ENCODE data around the gene UBXN10.
"Not testable (repeated sequence)": the region's sequence is repeated elsewhere in the genome, so short reads cannot be mapped to it uniquely, and the experiment has no call there.

UBXN10 gene

DNA sequence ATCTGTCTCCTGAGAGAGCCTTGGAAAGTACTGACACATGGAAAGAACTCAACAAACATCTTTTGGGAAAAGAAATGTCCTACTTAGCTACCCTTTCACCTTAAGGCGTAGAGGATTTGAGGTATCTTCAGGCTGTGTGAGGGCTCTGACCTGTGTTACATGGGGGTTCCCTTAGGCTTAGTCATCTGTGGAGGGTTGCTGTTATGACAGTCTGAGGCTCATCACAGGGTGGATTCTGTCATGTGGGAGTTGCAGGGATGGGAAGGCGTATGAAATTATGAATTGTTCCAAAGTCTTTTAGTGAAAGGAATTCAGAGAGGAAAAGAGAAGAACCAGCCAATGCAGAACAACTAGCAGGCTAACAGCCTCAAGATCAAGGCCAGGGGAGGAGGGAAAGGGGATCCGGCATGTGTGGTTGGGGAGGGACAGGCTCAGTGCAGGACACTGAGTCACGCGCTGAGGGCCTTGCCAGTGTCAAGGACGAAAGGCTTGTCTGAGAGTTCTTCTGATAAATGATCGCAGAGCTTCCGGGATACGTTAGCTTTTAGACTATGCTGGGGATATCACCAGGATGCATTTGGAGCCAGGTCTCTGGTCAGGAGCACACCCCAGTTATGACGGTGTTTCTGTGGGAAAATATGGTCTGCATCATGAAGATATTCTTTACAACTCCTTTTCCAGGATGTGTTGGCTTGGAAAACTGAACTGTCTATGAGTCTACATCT lies 25.0 kb downstream of the UBXN10 start:
- DNase-seq: no peak

DNA sequence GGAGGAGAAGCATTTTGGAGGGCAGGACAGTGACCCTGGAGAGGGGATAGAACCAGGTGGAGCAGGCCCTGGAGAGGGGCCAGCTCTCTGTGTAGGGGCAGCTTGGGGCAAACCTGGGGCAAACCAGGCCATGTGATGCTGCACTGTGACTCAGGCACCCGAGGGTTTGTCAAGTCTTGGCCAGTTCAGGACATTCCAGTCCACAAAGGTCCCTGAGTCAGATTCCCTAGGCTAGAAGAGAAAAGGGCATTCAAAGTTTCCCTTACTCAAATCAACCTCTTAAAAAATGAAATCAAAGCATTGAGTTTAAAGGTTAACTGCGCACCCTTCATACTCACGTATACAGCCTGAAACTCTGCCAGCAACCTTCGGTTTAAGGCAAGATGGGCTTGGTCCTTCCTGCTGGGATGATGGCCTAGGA lies 25.6 kb downstream of the UBXN10 start:
- DNase-seq: no peak

DNA sequence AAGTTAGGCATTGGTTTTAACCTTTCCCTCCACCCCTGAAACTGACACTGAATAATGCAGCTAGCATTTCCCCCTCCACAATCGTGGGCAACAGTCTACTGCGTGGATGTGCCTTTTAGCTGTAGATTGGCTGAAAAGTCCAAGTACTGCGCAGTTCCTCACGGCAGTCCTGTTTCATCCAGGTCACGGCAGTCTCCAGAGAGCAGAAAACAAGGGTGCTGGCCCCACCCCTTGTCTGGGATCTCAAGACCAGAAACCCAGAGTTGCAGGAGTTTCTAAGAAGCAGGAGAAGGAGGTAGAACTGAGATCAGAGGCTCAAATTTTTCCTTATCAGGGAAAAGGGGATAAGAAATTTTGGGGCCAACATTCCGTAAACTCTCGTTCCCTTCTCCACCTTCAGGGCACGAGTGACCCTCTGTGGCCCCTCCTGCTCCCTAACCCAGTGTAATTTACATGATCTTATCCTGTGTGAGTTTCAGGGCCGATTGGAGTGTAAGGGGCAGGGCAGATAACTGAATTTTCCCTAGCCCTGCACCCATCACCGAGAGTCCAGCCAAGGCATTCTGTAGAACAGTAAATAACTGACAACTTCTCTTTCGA lies 26.3 kb downstream of the UBXN10 start:
- no peak for DNase-seq

DNA sequence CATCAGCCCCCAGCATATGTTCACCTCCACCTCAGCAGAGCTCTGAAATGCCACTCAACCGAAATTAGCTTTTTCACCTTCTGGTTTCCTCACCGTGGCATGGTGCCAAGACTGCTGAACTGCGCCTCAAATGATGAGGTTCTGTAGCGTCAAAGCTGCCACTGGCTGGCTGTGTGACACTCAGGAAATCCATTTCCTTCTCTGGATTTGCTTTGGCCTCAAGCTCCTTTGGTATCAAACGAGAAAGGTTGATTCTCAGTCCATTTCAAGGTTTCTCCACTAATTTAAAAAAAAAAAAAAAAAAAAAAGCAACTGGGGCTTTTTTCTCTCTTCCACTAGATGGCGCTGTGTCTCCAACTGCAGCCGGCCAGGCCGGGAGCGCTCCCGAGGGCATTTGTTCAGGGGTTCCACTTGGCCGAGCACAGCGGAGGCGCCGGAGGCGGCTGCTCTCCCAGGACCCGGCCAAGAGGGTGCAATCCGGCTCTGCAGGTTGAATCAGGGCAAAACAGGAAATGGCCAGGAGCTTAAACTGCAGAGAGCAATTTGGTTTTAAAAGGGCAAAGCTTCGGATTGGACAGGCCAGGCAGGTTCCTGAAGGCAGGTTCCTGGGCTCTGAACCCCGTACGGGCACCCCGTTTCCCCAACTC lies 26.9 kb downstream of the UBXN10 start:
- DNase-seq: peak; percentile 82

DNA sequence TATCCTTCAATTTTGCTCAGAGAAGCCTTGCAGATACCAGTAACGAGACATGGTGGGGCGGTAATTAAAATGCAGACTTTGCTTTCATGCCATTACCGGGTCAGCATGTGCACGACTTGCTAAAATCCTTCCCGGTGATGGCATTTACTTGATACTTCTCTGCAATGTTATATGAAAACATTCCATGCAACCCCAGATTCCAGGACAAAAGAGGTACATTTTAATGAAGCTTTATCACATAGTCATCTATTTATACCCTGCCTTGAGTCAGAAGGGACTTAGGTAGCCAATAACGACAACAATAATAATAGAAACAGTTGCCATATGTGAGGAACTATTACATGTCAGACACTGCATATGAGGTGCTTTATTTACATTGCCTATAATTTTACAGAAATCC lies 29.8 kb downstream of the UBXN10 start:
- DNase-seq: no peak

DNA sequence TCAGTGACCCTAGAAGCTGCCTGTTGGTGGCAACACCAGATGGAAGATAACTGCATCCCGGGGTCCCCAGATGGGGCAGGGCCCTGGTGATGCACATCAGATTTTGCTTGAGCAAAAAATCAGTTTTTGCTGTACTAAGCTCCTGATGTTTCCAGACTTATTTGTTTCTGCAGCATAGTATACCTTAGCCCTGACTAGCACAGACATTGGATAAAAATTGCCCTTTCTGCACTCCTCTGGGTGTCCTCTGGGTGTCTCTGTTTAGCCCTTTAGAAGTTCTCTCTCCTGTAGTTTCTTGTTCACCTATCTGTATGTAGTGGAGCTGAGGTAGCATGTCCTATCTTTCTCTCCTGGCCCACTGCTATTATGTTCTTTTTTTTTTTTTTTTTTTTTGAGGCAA lies 30.7 kb downstream of the UBXN10 start:
- peak; percentile 6 for DNase-seq

DNA sequence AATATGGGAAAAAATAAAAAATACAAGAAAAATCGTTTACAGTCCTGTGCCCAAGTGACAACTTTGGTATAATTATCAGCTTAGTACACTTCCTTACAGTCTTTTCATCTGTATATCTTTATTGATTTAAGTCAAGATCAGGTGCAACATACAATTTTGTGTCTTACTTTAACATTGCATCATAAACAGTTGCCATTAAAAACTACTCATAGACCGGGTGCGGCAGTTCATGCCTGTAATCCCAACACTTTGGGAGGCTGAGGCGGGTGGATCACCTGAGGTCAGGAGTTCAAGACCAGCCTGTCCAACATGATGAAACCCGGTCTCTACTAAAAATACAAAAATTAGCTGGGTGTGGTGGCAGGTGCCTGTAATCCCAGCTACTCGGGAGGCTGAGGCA lies 33.2 kb downstream of the UBXN10 start:
- DNase-seq: not testable (repeated sequence)

DNA sequence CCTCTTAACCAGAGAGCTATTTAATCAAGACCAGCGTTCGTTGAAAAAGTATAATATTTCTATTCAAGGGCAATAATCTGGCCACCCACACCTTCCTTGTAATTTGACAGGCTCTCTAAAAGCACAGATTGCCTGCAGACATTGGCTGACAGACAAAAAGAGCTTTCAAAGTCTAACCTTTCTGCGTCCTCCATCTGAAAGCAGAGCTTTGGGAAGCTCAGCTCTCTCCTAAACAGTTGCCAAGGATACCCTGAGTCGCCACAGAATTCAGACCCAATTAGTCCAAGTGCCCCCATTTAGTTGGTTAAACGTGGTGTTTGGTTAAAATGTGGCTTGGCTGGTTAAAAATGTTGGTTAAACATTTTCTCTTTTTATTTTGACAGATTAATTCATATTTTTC lies 34.1 kb downstream of the UBXN10 start:
- no peak for DNase-seq

DNA sequence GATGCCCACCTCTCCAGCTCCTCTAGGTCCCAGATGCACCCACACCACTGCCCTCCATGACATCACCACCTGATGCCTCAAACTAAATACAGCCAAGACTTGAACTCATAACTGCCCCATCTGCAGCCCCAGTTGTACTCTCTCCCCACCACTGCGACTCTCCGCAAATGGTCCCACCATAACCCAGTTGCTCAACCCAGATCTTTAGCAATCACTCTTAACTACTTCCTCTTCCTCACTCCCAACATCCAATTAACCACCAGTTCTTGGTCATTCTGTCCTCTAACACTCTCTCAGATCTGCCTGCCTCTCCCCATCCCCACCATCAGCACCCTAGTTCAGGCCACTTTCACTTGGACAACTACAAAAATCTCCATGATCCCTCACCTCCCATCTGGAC lies 37.2 kb downstream of the UBXN10 start:
- DNase-seq: no peak

DNA sequence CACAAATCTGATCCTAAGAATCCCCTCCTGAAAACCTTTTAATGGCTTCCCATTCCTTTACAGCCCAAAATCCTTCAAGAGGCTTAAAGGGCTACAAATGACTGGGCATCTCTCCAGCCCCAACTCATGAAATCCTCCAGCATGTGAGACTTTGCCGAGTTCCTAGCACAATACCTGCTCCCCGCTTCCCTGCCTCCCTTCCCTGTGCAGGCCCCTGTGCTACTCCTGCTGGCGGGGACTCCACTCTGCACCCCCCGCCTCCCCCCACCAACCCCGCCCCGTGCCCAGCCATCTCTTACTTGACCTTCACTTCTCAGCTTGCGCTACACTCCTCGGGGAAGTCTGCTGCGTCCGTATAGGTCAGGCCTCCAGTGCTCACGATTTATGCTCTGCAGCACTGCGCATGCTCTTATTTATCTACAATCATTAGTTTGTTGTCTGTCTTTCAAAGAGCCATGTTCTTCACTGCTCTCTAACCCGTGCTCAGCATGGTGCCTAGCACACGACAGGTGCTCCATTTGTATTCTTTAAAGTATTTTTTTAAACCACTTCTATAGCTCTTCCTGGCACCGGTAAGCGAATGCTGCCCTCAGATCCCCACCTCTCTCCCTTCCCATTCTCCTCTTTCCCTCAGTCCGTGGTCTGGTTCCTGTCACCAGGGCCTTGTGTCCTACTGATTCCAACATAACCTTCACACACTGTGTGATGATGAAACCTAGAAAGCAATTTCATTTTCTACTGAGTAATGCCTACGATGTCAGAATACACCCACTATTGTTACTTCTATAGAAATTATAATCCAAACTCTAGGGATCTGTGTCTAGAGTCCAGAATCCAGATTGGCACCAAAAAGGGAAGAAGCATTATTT lies 37.9 kb downstream of the UBXN10 start:
- peak; percentile 75 for DNase-seq

DNA sequence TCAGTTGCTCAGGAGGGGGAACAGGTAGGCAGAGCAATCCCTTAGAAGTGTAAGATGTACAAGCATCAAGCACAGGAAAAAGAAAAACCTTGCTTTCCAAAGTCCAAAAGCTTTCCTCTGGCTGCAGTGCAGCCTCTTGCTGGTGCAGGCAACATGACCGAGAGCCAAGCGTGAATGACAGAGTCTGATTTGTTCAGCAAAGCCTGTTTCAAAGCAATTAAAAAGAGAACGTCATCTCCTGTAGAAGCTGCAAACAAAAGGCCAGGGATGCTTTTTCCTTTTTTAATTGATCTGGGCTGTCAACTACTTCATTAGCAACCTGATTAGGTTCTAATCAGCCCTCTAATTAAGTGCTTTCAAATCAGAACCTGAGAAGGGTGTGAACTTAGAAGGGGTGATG lies 38.6 kb downstream of the UBXN10 start:
- no peak for DNase-seq

DNA sequence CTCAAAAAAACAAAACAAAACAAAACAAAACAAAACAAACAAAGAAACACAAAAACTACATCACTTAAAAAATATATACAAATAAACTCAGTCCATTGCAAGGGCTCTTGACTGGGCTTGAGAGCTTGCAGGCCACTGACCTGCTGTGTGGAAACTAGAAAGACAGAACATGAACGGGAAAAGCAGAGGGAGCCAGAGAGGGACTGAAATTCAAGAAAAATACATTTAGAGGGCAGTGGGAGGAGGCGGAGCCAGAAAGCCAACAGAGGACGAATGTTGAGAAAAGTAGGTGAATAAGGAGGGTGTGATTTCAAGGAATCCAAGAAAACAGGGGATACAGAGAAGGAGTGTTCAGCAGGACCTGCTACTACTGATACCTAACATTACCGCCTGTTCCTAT lies 41.8 kb downstream of the UBXN10 start:
- no peak for DNase-seq

DNA sequence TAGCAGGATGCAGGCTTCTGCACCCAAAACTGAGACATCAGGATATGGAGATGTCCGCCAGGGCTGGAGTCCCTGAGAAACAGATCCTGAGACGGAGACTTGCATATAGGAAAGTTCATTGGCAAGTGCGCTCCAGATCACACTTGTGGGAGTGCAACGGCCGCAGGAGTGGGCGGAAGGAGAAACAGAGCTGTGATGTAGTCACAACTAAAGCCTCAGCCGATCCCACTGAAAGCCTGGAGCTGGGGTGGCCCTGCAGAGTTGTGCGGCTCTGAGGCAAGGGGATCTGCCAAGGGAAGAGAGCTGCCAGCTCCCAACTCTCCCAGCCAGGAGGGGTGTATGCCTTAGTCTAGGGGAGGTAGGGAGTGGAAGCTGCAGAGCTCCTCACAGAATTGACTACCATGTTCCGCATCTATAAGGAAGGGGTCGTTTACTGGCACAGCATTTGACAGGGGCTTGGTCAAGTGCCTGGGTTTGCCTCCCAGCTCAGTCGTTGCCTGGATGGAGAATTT lies 42.5 kb downstream of the UBXN10 start:
- DNase-seq: no peak

DNA sequence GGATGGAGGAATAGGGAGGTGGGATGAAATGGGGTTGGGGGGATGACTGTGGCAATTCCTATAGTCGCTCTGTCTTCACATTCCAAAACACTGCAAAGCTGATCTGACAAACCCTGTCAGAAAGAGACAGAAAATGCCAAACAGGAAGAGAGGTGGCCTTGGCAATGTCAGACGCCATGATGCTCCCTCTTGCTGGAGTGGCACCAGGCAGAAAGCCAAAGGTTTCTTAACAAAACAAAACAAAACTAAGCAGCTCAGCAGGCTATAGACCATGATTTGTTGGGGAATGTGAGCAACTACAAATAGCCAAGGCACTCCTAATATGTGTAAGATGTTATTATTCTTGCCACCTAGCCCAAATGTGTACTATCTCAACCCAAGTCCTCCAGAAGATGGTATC lies 43.3 kb downstream of the UBXN10 start:
- peak; percentile 38 for DNase-seq

DNA sequence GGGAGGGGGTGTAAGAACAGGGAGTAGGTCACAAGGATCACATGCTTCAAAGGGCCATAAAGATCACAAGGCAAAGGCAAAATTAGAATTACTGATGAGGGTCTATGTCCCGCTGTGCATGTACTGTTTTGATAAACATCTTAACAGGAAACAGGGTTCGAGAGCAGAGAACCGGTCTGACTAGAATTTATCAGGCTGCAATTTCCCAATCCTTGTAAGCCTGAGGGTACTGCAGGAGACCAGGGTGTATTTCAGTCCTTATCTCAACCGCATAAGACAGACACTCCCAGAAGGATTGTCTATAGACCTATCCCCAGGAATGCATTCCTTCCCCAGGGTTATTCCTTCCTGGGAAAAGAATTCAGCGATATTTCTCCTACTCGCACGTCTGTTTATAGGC lies 46.7 kb downstream of the UBXN10 start:
- peak; percentile 47 for DNase-seq

DNA sequence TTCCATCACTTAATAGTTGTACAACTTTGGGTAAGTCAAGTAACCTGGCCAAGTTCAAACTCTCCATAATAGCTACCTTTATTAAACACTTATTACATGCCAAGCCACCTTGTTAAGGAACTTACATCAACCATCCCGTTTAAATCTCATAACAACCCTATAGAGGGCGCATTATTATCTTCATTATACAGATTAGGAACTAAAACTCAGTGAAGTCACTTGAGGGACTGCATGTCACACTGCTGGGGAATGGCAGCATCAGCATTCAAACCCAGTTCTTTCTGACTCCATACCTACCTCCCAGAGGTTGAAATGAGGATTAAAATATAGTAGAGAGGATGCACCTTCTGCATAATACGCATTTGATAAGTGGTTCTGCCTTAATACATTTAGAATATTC lies 47.5 kb downstream of the UBXN10 start:
- peak; percentile 39 for DNase-seq

DNA sequence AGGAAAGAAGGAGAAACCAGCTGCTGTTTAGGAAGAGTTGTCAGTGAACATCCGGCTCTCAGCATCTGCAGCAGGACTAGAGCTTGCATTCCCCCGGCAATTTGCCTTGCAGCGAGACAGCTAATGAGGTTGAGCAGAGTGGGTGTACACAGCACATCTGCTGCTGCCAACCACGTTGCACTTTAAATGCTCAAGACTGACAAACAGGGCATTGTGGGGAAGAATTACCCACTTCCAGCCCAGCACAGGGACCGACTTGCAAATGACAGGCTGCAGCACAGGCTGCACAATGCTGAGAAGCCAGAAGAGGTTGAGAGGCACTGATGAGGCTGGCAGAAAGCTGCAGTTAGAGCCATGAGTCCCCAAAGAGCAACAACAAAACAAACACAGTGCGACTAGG lies 48.0 kb downstream of the UBXN10 start:
- DNase-seq: peak; percentile 58

DNA sequence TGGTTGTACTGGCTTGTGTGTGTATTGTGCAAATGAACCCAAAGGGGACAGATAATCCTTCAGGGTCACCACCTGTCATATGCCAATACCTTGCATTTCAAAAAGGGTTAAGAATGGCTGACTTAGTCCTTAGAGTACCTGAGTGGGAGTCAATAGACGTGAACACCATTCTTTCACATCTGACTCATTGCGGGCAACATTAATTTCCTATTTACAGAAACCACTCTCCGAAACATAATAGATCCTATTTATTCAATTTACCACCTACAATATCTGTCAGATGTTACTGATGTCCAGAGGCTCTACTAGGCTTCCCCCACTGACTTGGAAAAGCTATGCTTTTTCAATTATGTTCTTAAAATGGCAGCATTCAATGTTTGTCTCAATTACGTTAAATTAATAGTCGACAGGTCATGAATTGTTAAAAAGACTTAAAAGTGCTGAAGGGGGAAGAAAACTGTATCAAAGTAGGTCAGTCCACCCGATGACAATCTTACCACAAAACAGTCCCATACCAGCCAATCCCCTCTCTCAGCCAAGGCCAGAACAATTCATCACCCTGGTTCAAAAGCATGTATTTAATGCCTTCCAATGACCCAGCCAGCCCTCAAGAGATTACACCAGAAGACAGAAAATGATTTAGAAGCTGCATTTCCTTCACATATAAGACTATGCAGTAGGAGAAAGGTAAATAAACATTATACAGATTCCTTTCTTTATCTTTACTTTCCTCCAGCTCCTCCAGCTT lies 49.1 kb downstream of the UBXN10 start:
- no peak for DNase-seq

DNA sequence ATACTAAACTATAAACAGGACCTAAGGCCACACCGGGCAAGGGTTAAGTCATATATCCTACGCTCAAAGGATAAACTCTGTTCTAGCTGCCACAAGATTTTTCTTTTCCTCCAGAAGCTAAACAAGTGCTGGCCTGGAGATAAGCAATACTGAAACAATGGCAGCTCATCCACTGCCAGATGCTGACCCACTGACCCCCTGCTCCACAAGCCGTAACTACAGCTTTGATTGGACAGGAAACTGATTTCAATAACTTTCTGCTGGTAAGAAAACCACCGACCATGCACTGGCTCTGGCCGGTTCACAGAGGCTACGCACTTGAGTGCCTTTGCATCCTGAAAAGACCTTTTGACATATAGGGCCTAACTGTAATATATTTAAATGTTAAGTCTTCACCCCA lies 51.8 kb downstream of the UBXN10 start:
- no peak for DNase-seq

DNA sequence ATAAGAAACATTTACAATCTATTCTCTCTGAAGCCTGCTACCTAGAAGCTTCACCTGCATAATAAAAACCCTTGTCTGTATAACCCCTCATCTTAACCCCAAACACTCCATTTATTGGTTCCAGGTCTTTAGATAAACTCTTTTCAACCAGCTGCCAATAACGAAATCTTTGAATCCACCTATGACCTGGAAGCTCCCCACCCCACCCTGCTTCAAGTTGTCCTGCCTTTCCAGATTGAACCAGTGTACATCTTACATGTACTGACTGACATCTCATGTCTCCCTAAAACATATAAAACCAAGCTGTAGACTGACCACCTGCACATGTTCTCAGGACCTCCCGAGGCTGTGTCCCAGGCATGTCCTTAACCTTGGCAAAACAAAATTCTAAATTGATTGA lies 54.1 kb downstream of the UBXN10 start:
- DNase-seq: no peak

DNA sequence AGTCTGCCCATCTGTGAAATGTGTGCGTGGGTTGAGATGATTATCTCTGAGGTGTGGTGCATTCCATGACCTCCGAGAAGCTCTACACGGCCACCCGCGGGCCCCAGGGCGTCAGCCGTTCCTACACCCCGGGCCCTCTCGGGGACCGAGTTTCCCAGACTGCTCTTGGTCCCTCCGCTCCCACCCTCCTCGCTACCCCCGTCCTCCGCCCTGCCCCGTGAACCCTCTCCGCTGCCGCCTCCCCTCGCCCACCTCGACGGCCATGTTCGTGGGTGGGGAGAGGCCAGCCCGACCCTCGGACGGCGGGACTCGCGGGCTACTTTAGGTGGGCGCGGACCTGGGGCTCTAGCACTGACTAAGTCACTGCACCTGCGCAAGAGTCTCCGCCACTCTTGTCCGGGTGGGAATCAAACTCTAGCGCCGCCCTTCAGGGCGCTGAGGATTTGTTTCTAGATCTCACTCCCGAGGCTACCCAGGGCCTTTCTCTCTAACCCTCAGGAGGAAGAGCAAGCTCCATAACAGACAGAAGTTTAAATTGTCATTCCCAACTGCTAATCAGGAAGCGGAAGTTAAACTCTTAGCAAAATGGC lies 57.1 kb downstream of the UBXN10 start:
- no peak for DNase-seq

All from NCI-H345 (cell line).